Sigmoid colon (tissue), 4 donors: ENCODE measurements around the gene LONP2.

Source experiments
- EP300 ChIP-seq, 4 donors: sonication (generic); formaldehyde crosslinking; IDR thresholded peaks; one replicate each; pipeline ENCODE4 v1.6.1; 2017; ENCODE audit warnings: antibody characterized with exemption in 4 of 4
- POLR2AphosphoS5 ChIP-seq, 4 donors: sonication (generic); formaldehyde crosslinking; IDR thresholded peaks; one replicate each; pipeline ENCODE4 v1.6.1; 2017; ENCODE audit warnings: antibody characterized with exemption in 4 of 4
- TF ChIP-seq, protein P1 (sequence below), 4 experiments: fragments of 450-650 bp in 3 of 4; fragments of 200-600 bp in 1 of 4; IDR thresholded peaks; one replicate each; pipeline ENCODE4 v1.5.1; 2016 to 2019; ENCODE audit warnings: antibody characterized with exemption in 4 of 4, mild to moderate bottlenecking in 3 of 4, moderate library complexity in 2 of 4

DNA sequence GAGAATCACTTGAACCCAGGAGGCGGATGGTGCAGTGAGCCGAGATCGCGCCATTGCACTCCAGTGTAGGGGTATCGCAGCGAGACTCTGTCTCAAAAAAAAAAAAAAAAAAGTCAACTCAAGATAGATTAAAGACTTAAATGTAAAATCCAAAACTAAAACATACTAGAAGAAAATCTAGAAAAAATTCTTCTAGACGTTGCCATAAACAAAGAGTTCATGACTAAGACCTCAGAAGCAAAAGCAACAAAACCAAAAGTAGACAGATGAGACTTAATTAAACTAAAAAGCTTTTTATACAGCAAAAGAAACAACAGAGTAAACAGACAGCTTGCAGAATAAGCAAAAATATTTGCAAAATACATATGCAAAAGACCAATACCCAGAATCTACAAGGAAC is 64.4 kb downstream of the LONP2 start:
- TF ChIP-seq POLR2AphosphoS5 (IDR thresholded peaks at IDR 0.05) (no peak), EP300 (IDR thresholded peaks at IDR 0.05) (no peak)
- TF ChIP-seq, protein P1, sequence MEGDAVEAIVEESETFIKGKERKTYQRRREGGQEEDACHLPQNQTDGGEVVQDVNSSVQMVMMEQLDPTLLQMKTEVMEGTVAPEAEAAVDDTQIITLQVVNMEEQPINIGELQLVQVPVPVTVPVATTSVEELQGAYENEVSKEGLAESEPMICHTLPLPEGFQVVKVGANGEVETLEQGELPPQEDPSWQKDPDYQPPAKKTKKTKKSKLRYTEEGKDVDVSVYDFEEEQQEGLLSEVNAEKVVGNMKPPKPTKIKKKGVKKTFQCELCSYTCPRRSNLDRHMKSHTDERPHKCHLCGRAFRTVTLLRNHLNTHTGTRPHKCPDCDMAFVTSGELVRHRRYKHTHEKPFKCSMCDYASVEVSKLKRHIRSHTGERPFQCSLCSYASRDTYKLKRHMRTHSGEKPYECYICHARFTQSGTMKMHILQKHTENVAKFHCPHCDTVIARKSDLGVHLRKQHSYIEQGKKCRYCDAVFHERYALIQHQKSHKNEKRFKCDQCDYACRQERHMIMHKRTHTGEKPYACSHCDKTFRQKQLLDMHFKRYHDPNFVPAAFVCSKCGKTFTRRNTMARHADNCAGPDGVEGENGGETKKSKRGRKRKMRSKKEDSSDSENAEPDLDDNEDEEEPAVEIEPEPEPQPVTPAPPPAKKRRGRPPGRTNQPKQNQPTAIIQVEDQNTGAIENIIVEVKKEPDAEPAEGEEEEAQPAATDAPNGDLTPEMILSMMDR (IDR thresholded peaks at IDR 0.05): no peak
